Endodermal cell (in vitro differentiated cells): ENCODE results near the gene DAGLA. TPM values are rescaled to one million over a fixed set of nuclear protein-coding genes. Genes with fewer than 3 reads are reported as not detected.

Source experiments
- DNase-seq: peaks from one replicate; pipeline ENCODE4 v3.0.0-alpha.2; 2017
- H3K27ac ChIP-seq: 2 replicates; pipeline ENCODE4 v1.5.1; 2013; ENCODE audit warnings: mild to moderate bottlenecking, low read depth, low read length, moderate library complexity
- H3K27me3 ChIP-seq: 2 replicates; pipeline ENCODE4 v1.6.1; 2013; ENCODE audit warnings: mild to moderate bottlenecking, low read length, moderate library complexity; ENCODE audit not compliant: insufficient read depth, control insufficient read depth, poor library complexity, severe bottlenecking
- H3K36me3 ChIP-seq: 2 replicates; pipeline ENCODE4 v1.7.0; 2013; ENCODE audit warnings: mild to moderate bottlenecking, low read length, moderate library complexity; ENCODE audit not compliant: control insufficient read depth, insufficient read depth
- H3K4me1 ChIP-seq: one replicate; pipeline ENCODE4 v1.7.0; 2013; ENCODE audit warnings: low read length; ENCODE audit not compliant: control insufficient read depth, insufficient read depth
- H3K4me3 ChIP-seq: 2 replicates; pipeline ENCODE4 v1.5.1; 2013; ENCODE audit warnings: mild to moderate bottlenecking, low read length, moderate library complexity
- H3K9ac ChIP-seq: 2 replicates; pipeline ENCODE4 v1.6.1; 2013; ENCODE audit warnings: mild to moderate bottlenecking, low read length, moderate library complexity; ENCODE audit not compliant: poor library complexity, severe bottlenecking; ENCODE audit errors: extremely low read depth
- H3K9me3 ChIP-seq: 2 replicates; pipeline ENCODE4 v1.6.1; 2013; ENCODE audit warnings: mild to moderate bottlenecking, low read length, moderate library complexity; ENCODE audit not compliant: control insufficient read depth
- H3K27ac Mint-ChIP-seq: 2 replicates; pipeline ENCODE4 v1.8.0; 2020; ENCODE audit warnings: mixed read lengths
- H3K27me3 Mint-ChIP-seq: 2 replicates; pipeline ENCODE4 v1.8.0; 2021; ENCODE audit warnings: mild to moderate bottlenecking, mixed read lengths; ENCODE audit not compliant: insufficient read depth
- H3K36me3 Mint-ChIP-seq: 2 replicates; pipeline ENCODE4 v1.8.0; 2020; ENCODE audit warnings: low read depth, mixed read lengths
- H3K4me1 Mint-ChIP-seq: 2 replicates; pipeline ENCODE4 v1.8.0; 2020; ENCODE audit warnings: mixed read lengths
- H3K4me3 Mint-ChIP-seq: 2 replicates; pipeline ENCODE4 v1.8.0; 2020; ENCODE audit warnings: mild to moderate bottlenecking, moderate library complexity, mixed read lengths
- H3K9me3 Mint-ChIP-seq: 2 replicates; pipeline ENCODE4 v1.8.0; 2020; ENCODE audit warnings: mild to moderate bottlenecking, mixed read lengths
- CTCF ChIP-seq: fragments of 200-600 bp; sonication (generic); conservative IDR thresholded peaks from 2 replicates; pipeline ENCODE4 v1.5.0; 2021; ENCODE audit warnings: antibody characterized with exemption, mild to moderate bottlenecking
- WGBS, 2 experiments: methylation state at CpG; one replicate each; pipeline versions ENCODE4 v1.1.5 to v1.1.7; 2013; ENCODE audit warnings: missing lambda C conversion rate in 2 of 2, mixed read lengths in 1 of 2; ENCODE audit not compliant: insufficient coverage in 1 of 2, insufficient read length in 1 of 2; 5-methylcytosine and 5-hydroxymethylcytosine counted together
- total RNA-seq, 2 donors: library from RNA; stranded (reverse); fragmentation: NEBNext Ultra II Directional in 1 of 2; extraction: Animal tissue kit (Norgen Biotek cat#: 25700) in 1 of 2; gene quantifications; 2 replicates in 1 of 2; 3 replicates in 1 of 2; pipeline ENCODE4 v1.2.1, GENCODE V29; 2021

DAGLA gene
- total RNA-seq, 2 donors from 2014 or later, result 5.6 to 8.7 TPM

- H3K36me3 Mint-ChIP-seq, result peaks cover 1% of the 10 kb centered on the region
- peaks cover 12% of the 10 kb centered on the region for H3K4me1 Mint-ChIP-seq
- H3K27ac Mint-ChIP-seq, result no peak overlapping the region
- no peaks in the 10 kb centered on the region for H3K9me3 Mint-ChIP-seq
- Histone ChIP-seq H3K27ac (no peak overlapping the region), H3K9me3 (no peaks in the 10 kb centered on the region), H3K36me3 (no peaks in the 10 kb centered on the region), H3K27me3 (peaks cover 10% of the 10 kb centered on the region), H3K4me1 (no peaks in the 10 kb centered on the region), H3K4me3 (no peak overlapping the region), H3K9ac (no peak overlapping the region)
- H3K27me3 Mint-ChIP-seq, result peaks cover 21% of the 10 kb centered on the region
- WGBS, 2 experiments, result 87 to 88% methylated on average over 8 to 11 of the region's 11 CpGs
- peak; percentile 49 for DNase-seq
- H3K4me3 Mint-ChIP-seq, result no peak overlapping the region
- no peak for TF ChIP-seq CTCF
These were observed 2.9 kb downstream of the DAGLA start for GRCh38 chr11:61682906-61683675.

DNA sequence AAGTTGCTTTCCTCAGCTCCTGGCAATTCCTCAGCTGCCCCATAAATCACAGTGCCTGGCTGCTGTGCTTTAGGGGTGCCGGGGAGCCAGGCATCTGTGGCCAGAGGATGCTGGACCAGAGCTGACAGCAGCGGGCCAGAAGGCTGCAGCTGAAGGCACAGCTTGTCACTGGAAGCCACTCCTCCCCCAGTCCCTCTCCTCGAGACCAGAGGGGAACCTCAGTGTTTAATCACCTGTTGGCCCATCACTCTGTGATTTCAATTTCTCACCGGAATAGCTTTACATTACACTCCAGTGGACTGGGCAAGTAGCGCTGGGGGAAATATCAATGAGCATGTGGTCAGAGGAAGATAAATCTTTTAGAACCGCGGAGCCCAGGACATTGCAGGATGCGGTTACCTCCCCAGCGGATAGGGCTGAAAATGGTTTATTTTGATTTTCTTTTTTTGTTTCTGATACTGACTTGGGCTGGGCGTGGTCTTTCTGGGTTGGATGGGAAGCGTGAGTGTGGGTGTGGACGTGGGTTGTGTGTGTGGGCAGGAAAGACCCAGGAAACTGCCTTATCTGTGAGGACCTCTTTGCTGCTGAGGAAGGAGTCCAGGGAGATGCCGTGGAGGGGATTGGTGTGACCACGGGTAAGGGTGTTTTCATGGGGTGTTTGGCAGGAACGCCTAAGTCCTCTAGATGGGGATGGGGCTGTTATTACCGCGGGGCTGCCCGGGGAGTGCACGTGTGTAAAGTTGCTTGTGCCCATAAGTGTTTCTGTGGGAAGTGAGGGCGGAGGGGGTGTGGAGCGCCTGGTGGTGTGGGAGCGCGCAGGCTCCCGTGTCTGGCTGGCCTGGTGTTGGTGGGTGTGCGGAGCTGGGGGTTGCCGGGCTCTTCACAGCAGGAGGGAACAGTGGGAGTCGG lies 4.0 kb downstream of the DAGLA start:
- Histone ChIP-seq H3K27me3 (peaks cover 10% of the 10 kb centered on the region), H3K9me3 (no peaks in the 10 kb centered on the region), H3K36me3 (no peaks in the 10 kb centered on the region), H3K4me3 (no peak overlapping the region), H3K9ac (no peak overlapping the region), H3K4me1 (no peaks in the 10 kb centered on the region), H3K27ac (no peak overlapping the region)
- Mint-ChIP-seq H3K27me3 (peaks cover 14% of the 10 kb centered on the region), H3K4me1 (peaks cover 6% of the 10 kb centered on the region), H3K4me3 (no peak overlapping the region), H3K36me3 (no peaks in the 10 kb centered on the region), H3K27ac (no peak overlapping the region), H3K9me3 (no peaks in the 10 kb centered on the region)
- TF ChIP-seq CTCF, result no peak
- 82 to 92% methylated on average over 13 to 27 of the region's 27 CpGs for WGBS, 2 experiments
- DNase-seq, result peak; percentile 42

DNA sequence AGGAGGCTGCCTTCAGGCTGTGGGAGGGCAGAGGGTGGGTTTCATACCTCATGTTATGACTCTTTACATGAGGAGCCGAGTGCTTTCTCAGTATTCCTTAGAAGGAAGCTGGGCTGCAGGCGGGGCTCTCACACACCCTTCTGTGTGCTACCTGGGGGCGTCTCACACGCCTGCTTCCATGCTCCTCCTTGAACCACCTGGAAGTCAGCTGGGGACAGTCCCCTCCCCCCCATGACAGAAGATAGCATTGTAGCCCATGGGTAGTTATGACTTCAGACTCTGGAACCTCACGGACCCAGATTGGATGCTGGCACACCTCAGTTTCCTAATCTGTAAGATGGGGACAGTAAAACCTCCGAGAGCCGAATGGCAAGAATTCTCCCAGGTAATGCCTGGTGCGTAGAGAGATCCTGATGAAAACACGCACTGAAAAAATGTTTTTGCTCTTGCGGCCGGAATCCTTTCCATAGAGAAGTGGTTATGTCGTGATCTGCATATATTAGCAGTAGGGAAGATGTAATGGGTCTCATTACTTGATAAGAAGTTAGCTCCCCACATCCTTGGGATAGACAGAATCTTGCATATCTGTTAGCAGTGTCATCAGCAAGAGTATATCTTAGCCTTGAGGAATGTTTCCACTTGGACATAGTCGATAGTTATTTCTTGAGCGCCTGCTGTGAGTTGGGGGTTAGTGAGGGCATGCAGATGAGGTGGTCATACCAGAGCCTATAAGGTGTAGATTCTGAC lies 4.9 kb downstream of the DAGLA start:
- Mint-ChIP-seq H3K27ac (no peak overlapping the region), H3K4me1 (peaks cover 3% of the 10 kb centered on the region), H3K4me3 (no peak overlapping the region), H3K9me3 (no peaks in the 10 kb centered on the region), H3K27me3 (peaks cover 14% of the 10 kb centered on the region), H3K36me3 (no peaks in the 10 kb centered on the region)
- H3K4me1 ChIP-seq, result no peaks in the 10 kb centered on the region
- no peak overlapping the region for H3K27ac ChIP-seq
- no peak overlapping the region for H3K4me3 ChIP-seq
- WGBS, 2 experiments, result 92 to 93% methylated on average over 14 of the region's 14 CpGs
- H3K27me3 ChIP-seq, result peaks cover 10% of the 10 kb centered on the region
- no peak for TF ChIP-seq CTCF
- H3K9ac ChIP-seq, result no peak overlapping the region
- no peaks in the 10 kb centered on the region for H3K36me3 ChIP-seq
- peak; percentile 33 for DNase-seq
- H3K9me3 ChIP-seq, result no peaks in the 10 kb centered on the region
